ENCODE results near the gene PLCB3. TPM values are rescaled to one million over a fixed set of nuclear protein-coding genes. Genes with fewer than 3 reads are reported as not detected.

PLCB3 gene
- total and polyA plus RNA-seq, 2 of the 13 experiments (the other 11 are each of a cell fraction or from before 2014, with no cell fraction given) = 7.5 to 13.8 TPM

DNA sequence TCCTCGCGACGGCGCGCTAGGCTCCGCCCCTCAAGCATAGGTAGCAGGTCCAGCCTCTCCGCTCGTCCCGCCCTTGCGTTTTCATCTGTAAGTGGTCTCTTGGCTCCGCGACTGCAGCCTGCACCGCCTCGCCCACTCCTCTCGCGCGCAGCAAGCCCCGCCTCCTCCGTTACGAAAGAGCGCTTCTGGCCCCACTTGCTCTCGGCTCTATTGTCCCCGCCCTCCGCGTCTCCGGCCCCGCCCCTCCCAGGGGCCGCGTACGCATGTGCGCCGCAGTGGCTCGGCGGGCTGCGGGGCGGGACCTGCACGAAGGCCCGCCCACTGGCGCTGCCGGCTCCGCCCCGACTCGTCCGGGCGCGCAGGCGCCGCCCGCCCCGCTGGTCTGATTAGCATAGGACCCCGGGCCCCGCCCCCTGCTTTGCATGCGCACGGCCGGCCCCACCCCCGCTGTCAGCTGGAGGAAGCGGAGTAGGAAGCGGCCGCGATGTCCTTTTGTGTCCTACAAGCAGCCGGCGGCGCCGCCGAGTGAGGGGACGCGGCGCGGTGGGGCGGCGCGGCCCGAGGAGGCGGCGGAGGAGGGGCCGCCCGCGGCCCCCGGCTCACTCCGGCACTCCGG is 53.9 kb downstream of the PLCB3 start, which contains the start of gene ESRRA (continued):
- TF ChIP-seq, protein P1, sequence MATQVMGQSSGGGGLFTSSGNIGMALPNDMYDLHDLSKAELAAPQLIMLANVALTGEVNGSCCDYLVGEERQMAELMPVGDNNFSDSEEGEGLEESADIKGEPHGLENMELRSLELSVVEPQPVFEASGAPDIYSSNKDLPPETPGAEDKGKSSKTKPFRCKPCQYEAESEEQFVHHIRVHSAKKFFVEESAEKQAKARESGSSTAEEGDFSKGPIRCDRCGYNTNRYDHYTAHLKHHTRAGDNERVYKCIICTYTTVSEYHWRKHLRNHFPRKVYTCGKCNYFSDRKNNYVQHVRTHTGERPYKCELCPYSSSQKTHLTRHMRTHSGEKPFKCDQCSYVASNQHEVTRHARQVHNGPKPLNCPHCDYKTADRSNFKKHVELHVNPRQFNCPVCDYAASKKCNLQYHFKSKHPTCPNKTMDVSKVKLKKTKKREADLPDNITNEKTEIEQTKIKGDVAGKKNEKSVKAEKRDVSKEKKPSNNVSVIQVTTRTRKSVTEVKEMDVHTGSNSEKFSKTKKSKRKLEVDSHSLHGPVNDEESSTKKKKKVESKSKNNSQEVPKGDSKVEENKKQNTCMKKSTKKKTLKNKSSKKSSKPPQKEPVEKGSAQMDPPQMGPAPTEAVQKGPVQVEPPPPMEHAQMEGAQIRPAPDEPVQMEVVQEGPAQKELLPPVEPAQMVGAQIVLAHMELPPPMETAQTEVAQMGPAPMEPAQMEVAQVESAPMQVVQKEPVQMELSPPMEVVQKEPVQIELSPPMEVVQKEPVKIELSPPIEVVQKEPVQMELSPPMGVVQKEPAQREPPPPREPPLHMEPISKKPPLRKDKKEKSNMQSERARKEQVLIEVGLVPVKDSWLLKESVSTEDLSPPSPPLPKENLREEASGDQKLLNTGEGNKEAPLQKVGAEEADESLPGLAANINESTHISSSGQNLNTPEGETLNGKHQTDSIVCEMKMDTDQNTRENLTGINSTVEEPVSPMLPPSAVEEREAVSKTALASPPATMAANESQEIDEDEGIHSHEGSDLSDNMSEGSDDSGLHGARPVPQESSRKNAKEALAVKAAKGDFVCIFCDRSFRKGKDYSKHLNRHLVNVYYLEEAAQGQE (IDR thresholded peaks at IDR 0.05; ENCODE audit: borderline replicate concordance in 1 of 2, low read depth in 1 of 2, low read length in 2 of 2) = no peak
- TF ChIP-seq ZNF556 (CRISPR knock-in tag; IDR thresholded peaks at IDR 0.05; ENCODE audit: borderline replicate concordance) (no peak), ZFY (CRISPR knock-in tag; IDR thresholded peaks at IDR 0.05) (peak; percentile 2; the same call in 1 of the 2 replicates), KDM2A (CRISPR knock-in tag; IDR thresholded peaks at IDR 0.05; ENCODE audit: borderline replicate concordance, low read depth) (0 out of 2 replicates have a peak, but pooled peaks have one; percentile 31), KAT8 (CRISPR knock-in tag; IDR thresholded peaks at IDR 0.05) (0 out of 2 replicates have a peak, but pooled peaks have one; percentile 19), SYNCRIP (IDR thresholded peaks at IDR 0.05; ENCODE audit: insufficient read depth, low read depth, low read length) (no peak), ZNF557 (CRISPR knock-in tag; IDR thresholded peaks at IDR 0.05) (no peak), FOXK1 (CRISPR knock-in tag; IDR thresholded peaks at IDR 0.05; ENCODE audit: borderline replicate concordance, low read depth) (peak; percentile 17; the same call in 1 of the 2 replicates), NKX3-1 (CRISPR knock-in tag; IDR thresholded peaks at IDR 0.05) (no peak), DDIT3 (CRISPR knock-in tag; IDR thresholded peaks at IDR 0.05) (no peak), TCF12 (IDR thresholded peaks at IDR 0.05) (no peak), TCF12 (CRISPR knock-in tag; IDR thresholded peaks at IDR 0.05) (no peak), ZNF354B (CRISPR knock-in tag; IDR thresholded peaks at IDR 0.05) (no peak), PHB2 (IDR thresholded peaks at IDR 0.05; ENCODE audit: partially characterized antibody) (no peak), TAF15 (IDR thresholded peaks at IDR 0.05; ENCODE audit: low read depth, low read length, poor library complexity, severe bottlenecking) (no peak), FOXP1 (IDR thresholded peaks at IDR 0.05) (no peak), FOXP1 (CRISPR knock-in tag; IDR thresholded peaks at IDR 0.05) (no peak), MED8 (CRISPR knock-in tag; IDR thresholded peaks at IDR 0.05; ENCODE audit: insufficient replicate concordance) (no peak), HNRNPLL (IDR thresholded peaks at IDR 0.05; ENCODE audit: low read depth, low read length, poor library complexity, severe bottlenecking) (peak; percentile 84), HOXA9 (CRISPR knock-in tag; IDR thresholded peaks at IDR 0.05; ENCODE audit: borderline replicate concordance) (no peak)
- TF ChIP-seq, protein P2, sequence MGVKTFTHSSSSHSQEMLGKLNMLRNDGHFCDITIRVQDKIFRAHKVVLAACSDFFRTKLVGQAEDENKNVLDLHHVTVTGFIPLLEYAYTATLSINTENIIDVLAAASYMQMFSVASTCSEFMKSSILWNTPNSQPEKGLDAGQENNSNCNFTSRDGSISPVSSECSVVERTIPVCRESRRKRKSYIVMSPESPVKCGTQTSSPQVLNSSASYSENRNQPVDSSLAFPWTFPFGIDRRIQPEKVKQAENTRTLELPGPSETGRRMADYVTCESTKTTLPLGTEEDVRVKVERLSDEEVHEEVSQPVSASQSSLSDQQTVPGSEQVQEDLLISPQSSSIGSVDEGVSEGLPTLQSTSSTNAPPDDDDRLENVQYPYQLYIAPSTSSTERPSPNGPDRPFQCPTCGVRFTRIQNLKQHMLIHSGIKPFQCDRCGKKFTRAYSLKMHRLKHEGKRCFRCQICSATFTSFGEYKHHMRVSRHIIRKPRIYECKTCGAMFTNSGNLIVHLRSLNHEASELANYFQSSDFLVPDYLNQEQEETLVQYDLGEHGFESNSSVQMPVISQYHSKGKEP (CRISPR knock-in tag; IDR thresholded peaks at IDR 0.05) = no peak
- TF ChIP-seq, protein P3, sequence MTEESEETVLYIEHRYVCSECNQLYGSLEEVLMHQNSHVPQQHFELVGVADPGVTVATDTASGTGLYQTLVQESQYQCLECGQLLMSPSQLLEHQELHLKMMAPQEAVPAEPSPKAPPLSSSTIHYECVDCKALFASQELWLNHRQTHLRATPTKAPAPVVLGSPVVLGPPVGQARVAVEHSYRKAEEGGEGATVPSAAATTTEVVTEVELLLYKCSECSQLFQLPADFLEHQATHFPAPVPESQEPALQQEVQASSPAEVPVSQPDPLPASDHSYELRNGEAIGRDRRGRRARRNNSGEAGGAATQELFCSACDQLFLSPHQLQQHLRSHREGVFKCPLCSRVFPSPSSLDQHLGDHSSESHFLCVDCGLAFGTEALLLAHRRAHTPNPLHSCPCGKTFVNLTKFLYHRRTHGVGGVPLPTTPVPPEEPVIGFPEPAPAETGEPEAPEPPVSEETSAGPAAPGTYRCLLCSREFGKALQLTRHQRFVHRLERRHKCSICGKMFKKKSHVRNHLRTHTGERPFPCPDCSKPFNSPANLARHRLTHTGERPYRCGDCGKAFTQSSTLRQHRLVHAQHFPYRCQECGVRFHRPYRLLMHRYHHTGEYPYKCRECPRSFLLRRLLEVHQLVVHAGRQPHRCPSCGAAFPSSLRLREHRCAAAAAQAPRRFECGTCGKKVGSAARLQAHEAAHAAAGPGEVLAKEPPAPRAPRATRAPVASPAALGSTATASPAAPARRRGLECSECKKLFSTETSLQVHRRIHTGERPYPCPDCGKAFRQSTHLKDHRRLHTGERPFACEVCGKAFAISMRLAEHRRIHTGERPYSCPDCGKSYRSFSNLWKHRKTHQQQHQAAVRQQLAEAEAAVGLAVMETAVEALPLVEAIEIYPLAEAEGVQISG (CRISPR knock-in tag; IDR thresholded peaks at IDR 0.05) = no peak; the same call in 1 of the 2 replicates
